Chondrocyte (in vitro differentiated cells): Measurements from ENCODE around the gene PC. TPM values are rescaled to one million over a fixed set of nuclear protein-coding genes. Genes with fewer than 3 reads are reported as not detected.

Experiments
- DNase-seq: peaks from one replicate; pipeline ENCODE4 v3.0.0; 2021; ENCODE audit warnings: mixed read lengths, low spot score
- H3K27ac Mint-ChIP-seq: one replicate; pipeline ENCODE4 v1.8.0; 2021; ENCODE audit warnings: mild to moderate bottlenecking, moderate library complexity, mixed read lengths; ENCODE audit not compliant: unreplicated experiment
- H3K27me3 Mint-ChIP-seq: 2 replicates; pipeline ENCODE4 v1.8.0; 2021; ENCODE audit warnings: low read depth, mixed read lengths
- H3K36me3 Mint-ChIP-seq: 2 replicates; pipeline ENCODE4 v1.8.0; 2021; ENCODE audit warnings: low read depth, mixed read lengths
- H3K4me1 Mint-ChIP-seq: 2 replicates; pipeline ENCODE4 v1.8.0; 2021; ENCODE audit warnings: low read depth, mild to moderate bottlenecking, mixed read lengths
- H3K4me3 Mint-ChIP-seq: one replicate; pipeline ENCODE4 v1.8.0; 2021; ENCODE audit warnings: mild to moderate bottlenecking, moderate library complexity, mixed read lengths; ENCODE audit not compliant: unreplicated experiment
- H3K9me3 Mint-ChIP-seq: 2 replicates; pipeline ENCODE4 v1.8.0; 2021; ENCODE audit warnings: low read depth, mixed read lengths
- total RNA-seq: library from RNA; stranded (reverse); gene quantifications from 3 replicates; pipeline ENCODE4 v1.2.1, GENCODE V29; 2021
- TF ChIP-seq, protein P1 (sequence below): fragments of 200-600 bp; sonication (generic); IDR thresholded peaks from 2 replicates; pipeline ENCODE4 v1.5.0; 2021; ENCODE audit warnings: antibody characterized with exemption, mild to moderate bottlenecking, moderate library complexity

Gene PC
- total RNA-seq, 1 donor from 2014 or later, result 12.3 TPM

DNA sequence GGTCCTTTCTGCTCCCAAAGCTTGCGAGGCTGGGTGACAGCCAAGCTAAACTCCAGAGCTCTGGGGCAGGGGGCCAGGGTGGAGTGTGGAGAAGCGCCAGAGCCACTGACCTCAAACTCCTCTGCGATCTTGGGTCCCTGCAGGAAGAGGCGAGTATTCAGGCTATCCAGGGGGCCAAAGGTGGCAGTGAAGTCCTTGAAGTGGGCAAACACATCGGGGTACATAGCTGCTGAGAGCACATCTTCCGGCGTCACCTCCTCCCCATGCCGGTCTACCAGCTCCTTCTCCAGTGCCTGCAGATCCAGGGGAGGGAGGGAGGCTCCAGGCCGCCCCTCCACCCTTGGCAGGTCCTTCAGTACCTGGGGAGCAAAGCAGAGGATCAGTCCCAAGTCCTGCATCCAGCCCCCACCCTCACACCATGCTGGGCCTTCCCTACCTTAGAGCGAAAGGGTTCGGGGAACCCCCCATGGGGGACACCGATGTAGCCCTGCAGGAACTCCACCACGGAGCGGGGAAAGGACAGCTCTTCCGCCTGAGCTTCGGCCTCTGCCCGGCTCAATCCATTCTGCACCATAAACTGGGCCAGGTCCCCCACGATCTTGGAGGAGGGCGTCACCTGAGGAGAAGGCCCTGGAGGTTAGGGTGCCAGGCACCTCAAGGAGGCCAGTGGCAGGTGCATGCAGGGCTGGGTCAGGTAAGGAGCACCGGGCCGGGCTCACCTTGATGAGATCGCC lies 108.5 kb downstream of the PC start:
- TF ChIP-seq, protein P1, sequence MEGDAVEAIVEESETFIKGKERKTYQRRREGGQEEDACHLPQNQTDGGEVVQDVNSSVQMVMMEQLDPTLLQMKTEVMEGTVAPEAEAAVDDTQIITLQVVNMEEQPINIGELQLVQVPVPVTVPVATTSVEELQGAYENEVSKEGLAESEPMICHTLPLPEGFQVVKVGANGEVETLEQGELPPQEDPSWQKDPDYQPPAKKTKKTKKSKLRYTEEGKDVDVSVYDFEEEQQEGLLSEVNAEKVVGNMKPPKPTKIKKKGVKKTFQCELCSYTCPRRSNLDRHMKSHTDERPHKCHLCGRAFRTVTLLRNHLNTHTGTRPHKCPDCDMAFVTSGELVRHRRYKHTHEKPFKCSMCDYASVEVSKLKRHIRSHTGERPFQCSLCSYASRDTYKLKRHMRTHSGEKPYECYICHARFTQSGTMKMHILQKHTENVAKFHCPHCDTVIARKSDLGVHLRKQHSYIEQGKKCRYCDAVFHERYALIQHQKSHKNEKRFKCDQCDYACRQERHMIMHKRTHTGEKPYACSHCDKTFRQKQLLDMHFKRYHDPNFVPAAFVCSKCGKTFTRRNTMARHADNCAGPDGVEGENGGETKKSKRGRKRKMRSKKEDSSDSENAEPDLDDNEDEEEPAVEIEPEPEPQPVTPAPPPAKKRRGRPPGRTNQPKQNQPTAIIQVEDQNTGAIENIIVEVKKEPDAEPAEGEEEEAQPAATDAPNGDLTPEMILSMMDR, result no peak
- Mint-ChIP-seq H3K27me3 (no peaks in the 10 kb centered on the region), H3K27ac (no peak overlapping the region), H3K9me3 (no peaks in the 10 kb centered on the region), H3K36me3 (peaks cover 4% of the 10 kb centered on the region), H3K4me1 (peaks cover 8% of the 10 kb centered on the region), H3K4me3 (no peak overlapping the region)
- peak; percentile 89 for DNase-seq

DNA sequence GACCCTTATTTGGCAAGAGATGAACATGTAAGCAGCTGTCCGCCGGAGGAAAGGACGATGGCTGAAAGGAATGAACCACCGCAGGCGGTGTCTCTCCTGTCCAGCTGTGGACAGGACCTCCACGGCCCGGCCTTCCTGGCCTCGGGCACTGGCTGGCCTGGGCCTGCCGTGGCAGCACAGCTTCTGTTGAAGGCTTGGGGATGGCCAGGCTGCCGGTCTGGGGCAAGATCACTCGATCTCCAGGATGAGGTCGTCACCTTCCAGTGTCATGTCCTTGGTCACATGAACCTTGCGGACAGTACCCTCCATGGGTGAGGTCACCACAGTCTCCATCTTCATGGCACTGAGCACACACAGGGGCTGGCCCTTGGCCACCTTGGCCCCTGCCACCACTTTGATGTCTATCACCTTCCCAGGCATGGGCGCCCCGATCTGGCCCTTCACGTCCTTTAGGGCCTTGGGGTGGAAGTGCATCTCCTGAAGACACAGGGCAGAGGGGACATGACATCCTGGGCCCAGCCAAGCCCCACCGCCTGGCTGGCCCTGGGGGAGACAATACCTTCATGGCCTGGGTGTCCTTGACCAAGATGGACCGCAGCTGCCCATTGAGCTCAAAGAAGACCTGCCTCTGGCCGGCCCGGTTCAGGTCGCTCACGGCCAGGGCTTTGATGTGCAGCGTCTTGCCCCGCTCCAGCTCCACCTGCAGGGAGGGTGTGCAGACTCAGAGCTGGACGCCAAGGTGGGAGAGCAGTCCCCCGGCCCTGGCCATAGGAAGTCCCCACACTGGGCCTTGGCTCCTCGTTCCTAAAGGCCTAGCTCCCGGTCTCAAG lies 109.3 kb downstream of the PC start:
- H3K4me1 Mint-ChIP-seq, result peaks cover 16% of the 10 kb centered on the region
- no peak overlapping the region for H3K27ac Mint-ChIP-seq
- H3K9me3 Mint-ChIP-seq, result no peaks in the 10 kb centered on the region
- DNase-seq, result peak; percentile 91
- peaks cover 4% of the 10 kb centered on the region for H3K36me3 Mint-ChIP-seq
- TF ChIP-seq, protein P1, result no peak
- no peak overlapping the region for H3K4me3 Mint-ChIP-seq
- no peaks in the 10 kb centered on the region for H3K27me3 Mint-ChIP-seq

DNA sequence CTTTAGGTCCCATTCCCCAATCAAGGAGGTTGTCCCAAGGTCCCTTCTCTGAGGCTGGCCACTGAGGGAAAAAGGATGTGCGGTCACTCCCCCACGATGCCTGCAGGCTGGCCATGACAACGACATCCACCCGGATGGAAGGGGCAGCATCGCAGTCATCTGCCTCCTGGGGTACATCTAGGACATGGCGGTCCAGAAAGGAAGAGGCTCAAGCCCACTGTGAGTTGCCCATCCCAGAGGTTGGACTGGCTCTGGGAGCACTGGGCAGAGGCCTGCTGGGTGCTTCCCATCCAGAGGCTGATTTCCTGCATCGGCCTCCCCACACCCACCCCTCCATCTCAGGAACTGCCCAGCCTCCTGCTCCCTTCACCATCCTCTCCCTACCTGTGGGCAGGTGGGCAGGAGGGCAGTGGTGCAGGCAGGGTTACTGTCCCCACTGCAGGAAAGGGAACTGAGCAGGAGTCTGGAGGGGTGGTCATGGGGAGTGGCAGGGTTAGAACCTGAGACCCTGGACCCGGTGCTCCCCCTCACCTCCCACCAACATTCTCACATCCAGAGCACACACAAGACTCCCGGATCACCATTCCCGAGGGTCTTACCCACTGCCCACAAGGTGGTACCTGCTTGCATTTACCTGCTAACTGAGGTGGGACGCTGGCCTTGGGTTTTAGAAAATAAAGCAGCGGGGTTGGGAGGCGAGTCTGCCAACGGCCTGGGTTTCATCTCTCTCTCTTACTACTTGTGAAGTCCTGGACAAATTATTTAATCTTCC lies 110.5 kb downstream of the PC start:
- Mint-ChIP-seq H3K27ac (no peak overlapping the region), H3K4me1 (peaks cover 18% of the 10 kb centered on the region), H3K4me3 (no peak overlapping the region), H3K36me3 (peaks cover 4% of the 10 kb centered on the region), H3K9me3 (no peaks in the 10 kb centered on the region), H3K27me3 (no peaks in the 10 kb centered on the region)
- TF ChIP-seq, protein P1, result no peak
- peak; percentile 68 for DNase-seq

DNA sequence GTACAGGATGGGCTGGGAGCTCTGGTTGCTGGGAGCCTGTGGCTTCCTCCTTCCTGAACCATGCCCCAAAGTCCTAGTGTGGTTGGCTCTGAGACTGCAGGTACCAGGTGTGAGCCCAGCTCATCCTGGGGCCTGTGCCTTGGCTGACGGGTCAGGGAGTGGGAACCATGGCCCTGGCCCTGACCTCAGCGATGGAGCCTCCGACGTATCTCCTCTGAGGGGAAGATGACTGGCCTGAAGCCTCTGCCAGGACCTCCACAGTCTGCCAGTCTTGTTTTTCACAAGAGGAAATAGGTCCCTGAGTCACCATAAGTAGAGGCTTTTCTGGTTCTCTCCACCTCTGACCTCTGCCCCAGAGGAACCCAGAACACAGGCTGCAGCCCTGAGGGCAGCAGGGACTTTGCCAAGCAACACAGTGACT lies 111.5 kb downstream of the PC start:
- peak overlapping the region; percentile 65 for H3K27ac Mint-ChIP-seq
- no peaks in the 10 kb centered on the region for H3K9me3 Mint-ChIP-seq
- peaks cover 4% of the 10 kb centered on the region for H3K36me3 Mint-ChIP-seq
- H3K4me1 Mint-ChIP-seq, result peaks cover 28% of the 10 kb centered on the region
- H3K4me3 Mint-ChIP-seq, result no peak overlapping the region
- DNase-seq, result no peak
- no peaks in the 10 kb centered on the region for H3K27me3 Mint-ChIP-seq
- TF ChIP-seq, protein P1, result no peak

DNA sequence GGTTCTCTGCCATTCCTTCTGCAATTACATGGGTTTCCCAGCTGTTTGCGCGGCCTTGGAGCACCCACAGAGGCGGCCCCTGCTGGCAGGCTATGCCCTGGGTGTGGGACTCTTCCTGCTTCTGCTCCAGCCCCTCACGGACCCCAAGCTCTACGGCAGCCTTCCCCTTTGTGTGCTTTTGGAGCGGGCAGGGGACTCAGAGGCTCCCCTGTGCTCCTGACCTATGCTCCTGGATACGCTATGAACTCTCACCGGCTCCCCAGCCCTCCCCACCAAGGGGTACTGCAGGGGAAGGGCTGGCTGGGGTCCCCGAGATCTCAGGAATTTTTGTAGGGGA lies 112.3 kb downstream of the PC start:
- peak; percentile 27 for DNase-seq
- Mint-ChIP-seq H3K36me3 (peaks cover 4% of the 10 kb centered on the region), H3K4me3 (no peak overlapping the region), H3K9me3 (no peaks in the 10 kb centered on the region), H3K27ac (no peak overlapping the region), H3K27me3 (no peaks in the 10 kb centered on the region), H3K4me1 (peaks cover 32% of the 10 kb centered on the region)
- TF ChIP-seq, protein P1, result no peak
